ENCODE results near the gene EIF2AK3.

Gene EIF2AK3

DNA sequence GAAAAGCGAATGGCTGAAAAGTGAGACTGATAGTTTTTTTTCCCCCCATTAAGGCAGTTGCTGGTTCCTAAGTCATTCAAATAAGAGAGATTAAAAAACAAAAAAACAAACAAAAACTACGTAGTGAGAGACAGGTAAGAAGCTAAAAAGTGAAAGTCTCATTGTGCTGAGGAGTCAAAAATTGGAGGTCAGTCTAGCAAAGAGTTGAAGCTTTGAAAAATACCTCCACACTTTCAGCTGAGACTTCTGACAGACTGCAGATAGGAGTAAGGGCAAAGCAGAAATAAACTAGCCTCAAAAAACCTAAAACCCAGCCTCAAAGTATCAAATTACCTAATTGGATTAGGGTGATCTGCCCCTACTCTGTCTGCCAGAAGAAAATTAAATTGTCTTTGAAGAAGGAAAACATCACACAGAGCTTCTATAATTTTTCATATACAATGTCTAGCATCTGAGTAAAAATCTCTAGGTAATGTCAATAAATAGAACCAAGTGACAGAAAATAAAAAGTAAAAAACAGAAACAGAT lies 10.9 kb upstream of the EIF2AK3 start:
- H3K4me3 ChIP-seq (ENCODE audit: low read depth, low read length) = no peak overlapping the region
- TF ChIP-seq, protein P1, sequence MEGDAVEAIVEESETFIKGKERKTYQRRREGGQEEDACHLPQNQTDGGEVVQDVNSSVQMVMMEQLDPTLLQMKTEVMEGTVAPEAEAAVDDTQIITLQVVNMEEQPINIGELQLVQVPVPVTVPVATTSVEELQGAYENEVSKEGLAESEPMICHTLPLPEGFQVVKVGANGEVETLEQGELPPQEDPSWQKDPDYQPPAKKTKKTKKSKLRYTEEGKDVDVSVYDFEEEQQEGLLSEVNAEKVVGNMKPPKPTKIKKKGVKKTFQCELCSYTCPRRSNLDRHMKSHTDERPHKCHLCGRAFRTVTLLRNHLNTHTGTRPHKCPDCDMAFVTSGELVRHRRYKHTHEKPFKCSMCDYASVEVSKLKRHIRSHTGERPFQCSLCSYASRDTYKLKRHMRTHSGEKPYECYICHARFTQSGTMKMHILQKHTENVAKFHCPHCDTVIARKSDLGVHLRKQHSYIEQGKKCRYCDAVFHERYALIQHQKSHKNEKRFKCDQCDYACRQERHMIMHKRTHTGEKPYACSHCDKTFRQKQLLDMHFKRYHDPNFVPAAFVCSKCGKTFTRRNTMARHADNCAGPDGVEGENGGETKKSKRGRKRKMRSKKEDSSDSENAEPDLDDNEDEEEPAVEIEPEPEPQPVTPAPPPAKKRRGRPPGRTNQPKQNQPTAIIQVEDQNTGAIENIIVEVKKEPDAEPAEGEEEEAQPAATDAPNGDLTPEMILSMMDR (IDR thresholded peaks at IDR 0.05; ENCODE audit: borderline replicate concordance, insufficient read depth, low read depth, low read length) = no peak

DNA sequence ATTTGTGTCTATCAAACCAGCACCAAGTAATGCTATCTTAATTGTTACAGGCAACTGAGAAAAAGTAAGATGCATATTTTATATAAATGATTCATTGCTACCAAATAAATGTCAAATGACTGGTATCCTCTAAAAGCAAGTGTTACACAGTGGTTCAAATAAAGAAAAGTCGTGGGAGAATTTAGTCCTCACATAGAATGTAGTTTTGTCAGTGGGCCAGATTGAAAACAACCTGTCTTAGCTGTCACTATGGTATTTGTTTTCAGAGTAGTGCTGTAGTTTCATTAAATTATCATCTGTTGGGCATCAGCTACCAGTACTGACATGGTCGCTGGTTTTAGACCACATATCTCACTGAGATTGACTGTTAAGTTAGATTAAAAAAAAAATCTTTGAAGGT lies 10.2 kb upstream of the EIF2AK3 start:
- TF ChIP-seq, protein P1 (IDR thresholded peaks at IDR 0.05; ENCODE audit: borderline replicate concordance, insufficient read depth, low read depth, low read length) = no peak
- H3K4me3 ChIP-seq (ENCODE audit: low read depth, low read length) = no peak overlapping the region

DNA sequence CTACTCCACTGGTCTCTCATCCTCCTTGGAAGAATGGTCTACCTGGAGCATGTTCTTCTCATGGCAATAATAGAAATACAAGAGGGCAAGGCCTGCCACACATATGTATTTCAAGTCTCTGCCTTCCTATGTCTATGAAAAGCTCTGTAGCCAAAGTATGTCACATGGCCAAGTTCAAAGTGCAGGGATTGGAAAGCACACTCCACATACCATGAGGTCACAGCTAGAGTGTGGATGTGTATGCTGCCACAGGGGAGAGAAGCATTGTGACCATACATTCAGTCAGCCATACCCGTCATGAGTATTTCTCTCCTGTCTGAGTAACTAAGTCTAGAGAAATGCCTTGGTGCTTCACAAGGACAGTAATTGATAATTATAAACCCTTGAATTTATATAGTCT lies 8.8 kb upstream of the EIF2AK3 start:
- TF ChIP-seq, protein P1 (IDR thresholded peaks at IDR 0.05; ENCODE audit: borderline replicate concordance, insufficient read depth, low read depth, low read length) = no peak
- no peak overlapping the region for H3K4me3 ChIP-seq (ENCODE audit: low read depth, low read length)

DNA sequence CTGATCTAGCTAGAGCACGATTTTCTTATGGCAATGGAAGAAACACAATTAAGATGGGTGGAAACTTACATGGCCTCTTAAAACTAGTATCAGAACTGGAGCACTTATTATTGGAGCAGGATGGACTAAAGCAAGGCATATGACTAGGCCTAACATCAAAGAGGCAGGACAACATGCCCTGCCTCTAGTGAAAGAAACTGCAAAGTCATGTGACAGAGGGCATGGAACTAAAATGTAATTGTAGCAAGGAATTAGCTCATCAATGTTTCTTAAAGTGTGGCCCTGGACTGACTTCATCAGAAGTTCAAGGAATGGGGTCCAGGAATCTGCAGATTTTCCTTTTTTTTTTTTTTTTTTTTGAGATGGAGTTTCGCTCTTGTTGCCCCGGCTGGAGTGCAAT lies 5.3 kb upstream of the EIF2AK3 start:
- no peak overlapping the region for H3K4me3 ChIP-seq (ENCODE audit: low read depth, low read length)
- TF ChIP-seq, protein P1 (IDR thresholded peaks at IDR 0.05; ENCODE audit: borderline replicate concordance, insufficient read depth, low read depth, low read length) = no peak

DNA sequence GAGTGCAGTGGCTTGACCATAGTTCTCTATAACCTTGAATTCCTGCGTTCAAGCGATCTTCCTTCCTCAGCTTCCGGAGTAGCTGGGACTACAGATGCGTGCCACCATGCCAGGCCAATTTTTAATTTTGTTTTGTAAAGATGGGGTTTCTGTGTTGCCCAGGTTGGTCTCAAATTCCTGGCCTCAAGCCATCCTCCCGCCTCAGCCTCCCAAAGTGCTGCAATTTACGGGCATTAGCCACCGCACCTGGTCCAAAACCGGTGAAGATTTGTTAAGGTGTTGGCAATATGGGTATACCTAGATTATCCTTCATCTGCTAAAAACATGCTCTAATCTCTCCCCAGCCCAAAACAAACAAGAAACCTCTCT lies 1.3 kb upstream of the EIF2AK3 start:
- peak overlapping the region; percentile 67 for H3K4me3 ChIP-seq (ENCODE audit: low read depth, low read length)

DNA sequence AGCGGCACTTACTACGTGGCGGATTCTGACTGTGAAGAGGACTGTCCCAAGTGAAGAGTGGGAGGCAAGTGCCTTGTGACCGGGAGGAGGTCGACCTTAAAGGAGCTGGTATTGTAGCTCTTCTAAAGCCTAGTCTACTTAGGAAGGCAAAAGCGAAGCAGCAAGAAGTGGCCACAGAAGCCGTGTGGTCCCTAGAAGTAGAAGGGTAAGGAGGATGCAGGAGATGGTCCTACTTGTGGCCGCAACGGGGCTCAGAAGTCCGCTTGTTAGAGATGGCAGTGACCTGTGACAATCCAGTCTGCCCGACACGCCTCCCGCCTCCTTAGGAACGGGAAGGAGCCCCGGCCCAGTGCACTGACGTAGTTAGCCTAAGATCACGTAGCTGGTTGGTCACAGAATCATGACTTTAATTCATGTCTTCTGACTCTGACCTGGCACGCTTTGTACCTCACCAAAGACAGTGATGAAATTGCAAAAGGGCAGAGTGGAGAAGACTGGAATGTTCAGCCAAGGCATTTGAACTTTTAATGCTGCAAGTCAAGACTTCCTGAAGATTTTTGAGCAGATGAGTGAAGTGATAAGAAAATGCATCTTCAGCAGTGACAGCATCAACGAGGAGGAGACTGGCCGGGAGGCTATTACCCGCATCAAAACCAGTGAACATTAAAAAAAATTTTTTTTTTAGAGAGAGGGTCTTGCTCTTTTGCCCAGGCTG lies 749 bp upstream of the EIF2AK3 start:
- H3K4me3 ChIP-seq (ENCODE audit: low read depth, low read length) = peak overlapping the region; percentile 67
- TF ChIP-seq, protein P1 (IDR thresholded peaks at IDR 0.05; ENCODE audit: borderline replicate concordance, insufficient read depth, low read depth, low read length) = no peak

More for the DNA sequence above, 1.3 kb upstream of the EIF2AK3 start:
- TF ChIP-seq, protein P1 (IDR thresholded peaks at IDR 0.05; ENCODE audit: borderline replicate concordance, insufficient read depth, low read depth, low read length) = no peak

Measured in GM12875 (cell line).